HCT116 (cell line): Measurements from ENCODE around the gene MAPK14. TPM values are rescaled to one million over a fixed set of nuclear protein-coding genes. Genes with fewer than 3 reads are reported as not detected.

Experiments used
- ATAC-seq: fragments of 200-7000 bp; cut with Tn5 transposase; 2 replicates; pipeline ENCODE4 v1.9.1; 2020; ENCODE audit warnings: mild to moderate bottlenecking, moderate library complexity
- BruUV-seq: library from RNA; stranded (reverse); fragments of 400-500 nt; replicated peaks from 2 replicates; lab custom pipeline; 2021; lab: Mats Ljungman, UMichigan
- CTCF ChIA-PET: fragments of 300-600 bp; sonication (Branson Sonifier 250); formaldehyde crosslinking; loops from one replicate; lab custom pipeline; 2021; ENCODE audit warnings: antibody characterized with exemption; lab: Charles Lee
- POLR2A ChIA-PET: fragments of 300-600, 350-600 bp; sonication (Branson Sonifier 250); formaldehyde crosslinking; loops from one replicate; lab custom pipeline; 2021; ENCODE audit warnings: antibody characterized with exemption; lab: Charles Lee
- RAD21 ChIA-PET, 2 experiments: fragments of 300-600 bp; sonication (Branson Sonifier 250); formaldehyde crosslinking; loops; one replicate each; lab custom pipeline; 2023; ENCODE audit warnings: low total read pairs in 2 of 2; ENCODE audit not compliant: uncharacterized antibody in 2 of 2, unreplicated experiment in 2 of 2, low non-redundant PET in 1 of 2; lab: Charles Lee
- DNase-seq: peaks from one replicate; pipeline ENCODE4 v3.0.0-alpha.2; 2010; ENCODE audit warnings: low read depth, low spot score
- H2AFZ ChIP-seq: fragments of 200-600 bp; shearing (Covaris generic), sonication (generic); 2 replicates; pipeline ENCODE4 v1.6.1; 2017; ENCODE audit warnings: low read depth, mixed run types, mixed read lengths, antibody characterized with exemption, low read length; ENCODE audit not compliant: poor library complexity, severe bottlenecking
- H3K27ac ChIP-seq: 2 replicates; pipeline ENCODE4 v1.5.1; 2012; ENCODE audit warnings: low read depth, low read length
- H3K27me3 ChIP-seq: fragments of 200-600 bp; sonication (generic); 2 replicates; pipeline ENCODE4 v1.6.1; 2016; ENCODE audit warnings: mixed run types, low read length, mixed read lengths; ENCODE audit not compliant: insufficient read depth
- H3K36me3 ChIP-seq, 2 experiments: fragments of 200-500 bp in 1 of 2; fragments of 200-600 bp in 1 of 2; sonication (Bioruptor generic) in 1 of 2; sonication (generic) in 1 of 2; 2 replicates each; pipeline versions ENCODE4 v1.5.1 to v1.6.1; 2014 to 2016; ENCODE audit warnings: low read length in 2 of 2, inconsistent platforms in 1 of 2, mixed read lengths in 1 of 2, mixed run types in 1 of 2; ENCODE audit not compliant: insufficient read depth in 2 of 2, control insufficient read depth in 1 of 2
- H3K4me1 ChIP-seq, 2 experiments: fragments of 200-600 bp in 1 of 2; sonication (generic) in 1 of 2; 2 replicates each; pipeline versions ENCODE4 v1.5.1 to v1.6.1; 2012 to 2017; ENCODE audit warnings: low read length in 2 of 2, inconsistent platforms in 1 of 2, mild to moderate bottlenecking in 1 of 2, mixed read lengths in 1 of 2, mixed run types in 1 of 2, moderate library complexity in 1 of 2; ENCODE audit not compliant: insufficient read depth in 2 of 2, control insufficient read depth in 1 of 2
- H3K4me2 ChIP-seq: fragments of 200-600 bp; sonication (generic); 2 replicates; pipeline ENCODE4 v1.6.1; 2017; ENCODE audit warnings: mixed run types, low read length, mixed read lengths
- H3K4me3 ChIP-seq, 2 experiments: fragments of 200-600 bp in 1 of 2; sonication (generic) in 1 of 2; replicated peaks in 1 of 2; 2 replicates each; pipeline ENCODE4 v1.5.1; 2011 to 2016; ENCODE audit warnings: low read length in 2 of 2, control low read depth in 1 of 2, low read depth in 1 of 2, mild to moderate bottlenecking in 1 of 2, mixed read lengths in 1 of 2, mixed run types in 1 of 2
- H3K79me2 ChIP-seq: fragments of 200-600 bp; sonication (generic); 2 replicates; pipeline ENCODE4 v1.6.1; 2017; ENCODE audit warnings: mild to moderate bottlenecking, mixed run types, low read length, moderate library complexity, mixed read lengths; ENCODE audit not compliant: insufficient read depth
- H3K9ac ChIP-seq: fragments of 200-600 bp; sonication (generic); 2 replicates; pipeline ENCODE4 v1.6.1; 2016; ENCODE audit warnings: low read length, mixed read lengths
- H3K9me2 ChIP-seq: fragments of 200-600 bp; sonication (generic), shearing (Covaris generic); 2 replicates; pipeline ENCODE4 v1.6.1; 2017; ENCODE audit warnings: mixed run types, mild to moderate bottlenecking, moderate library complexity; ENCODE audit not compliant: insufficient read depth
- H3K9me3 ChIP-seq, 2 experiments: fragments of 200-500 bp in 1 of 2; fragments of 200-600 bp in 1 of 2; sonication (Bioruptor generic) in 1 of 2; sonication (generic) in 1 of 2; 2 replicates each; pipeline ENCODE4 v1.6.1; 2014 to 2017; ENCODE audit warnings: low read length in 2 of 2, mixed read lengths in 2 of 2, inconsistent platforms in 1 of 2, low read depth in 1 of 2, mild to moderate bottlenecking in 1 of 2, mixed run types in 1 of 2, moderate library complexity in 1 of 2; ENCODE audit not compliant: control insufficient read depth in 1 of 2, insufficient read depth in 1 of 2
- H4K20me1 ChIP-seq: fragments of 200-600 bp; sonication (generic), shearing (Covaris generic); 2 replicates; pipeline ENCODE4 v1.6.1; 2017; ENCODE audit warnings: mixed run types, mild to moderate bottlenecking, moderate library complexity; ENCODE audit not compliant: insufficient read depth
- CBX3 ChIP-seq: IDR thresholded peaks from 2 replicates; pipeline ENCODE4 v1.6.1; 2012; ENCODE audit warnings: low read depth
- EGR1 ChIP-seq: IDR thresholded peaks from 2 replicates; pipeline ENCODE4 v1.6.1; 2012; ENCODE audit warnings: low read depth
- EZH2phosphoT487 ChIP-seq: fragments of 200-600 bp; IDR thresholded peaks from 2 replicates; pipeline ENCODE4 v1.6.1; 2018; ENCODE audit warnings: antibody characterized with exemption, borderline replicate concordance
- YY1 ChIP-seq: IDR thresholded peaks from 2 replicates; pipeline ENCODE4 v1.6.1; 2011; ENCODE audit warnings: low read length, low read depth, moderate library complexity, mild to moderate bottlenecking; ENCODE audit not compliant: insufficient replicate concordance; ENCODE audit errors: extremely low read depth
- intact Hi-C: fragments of 100-400 bp; cut with micrococcal nuclease; formaldehyde crosslinking; loops from 2 replicates; pipeline ENCODE4 v1.10.0; 2022
- total RNA-seq: library from RNA; stranded (reverse); gene quantifications from one replicate; pipeline ENCODE4 v1.2.1, GENCODE V29; 2021; ENCODE audit not compliant: unreplicated experiment
- TF ChIP-seq, protein P1 (sequence below): IDR thresholded peaks from 2 replicates; pipeline ENCODE4 v1.6.1; 2012; ENCODE audit warnings: low read depth

The MAPK14 gene
- total RNA-seq, 1 experiment from 2014 or later: 34.2 TPM

DNA sequence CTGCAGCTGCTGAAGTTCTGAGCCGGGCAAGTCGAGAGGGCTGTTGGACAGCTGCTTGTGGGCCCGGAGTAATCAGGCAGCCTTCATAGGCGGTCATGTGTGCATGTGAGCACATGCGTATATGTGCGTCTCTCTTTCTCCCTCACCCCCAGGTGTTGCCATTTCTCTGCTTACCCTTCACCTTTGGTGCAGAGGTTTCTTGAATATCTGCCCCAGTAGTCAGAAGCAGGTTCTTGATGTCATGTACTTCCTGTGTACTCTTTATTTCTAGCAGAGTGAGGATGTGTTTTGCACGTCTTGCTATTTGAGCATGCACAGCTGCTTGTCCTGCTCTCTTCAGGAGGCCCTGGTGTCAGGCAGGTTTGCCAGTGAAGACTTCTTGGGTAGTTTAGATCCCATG lies 81.5 kb downstream of the MAPK14 start:
- intact Hi-C loops: no loop called here
- H3K9me2 ChIP-seq: no peaks in the 10 kb centered on the region
- no peaks in the 10 kb centered on the region for H3K79me2 ChIP-seq
- no peaks in the 10 kb centered on the region for H3K27me3 ChIP-seq
- no peak overlapping the region for H3K9ac ChIP-seq
- no peak for TF ChIP-seq CBX3
- ATAC-seq (no peak), DNase-seq (no peak)
- POLR2A ChIA-PET: no interaction called here
- RAD21 ChIA-PET: no interaction called here
- H3K4me2 ChIP-seq: no peak overlapping the region
- no TSS peak for BruUV-seq
- no peaks in the 10 kb centered on the region for H4K20me1 ChIP-seq
- no peak overlapping the region for H3K27ac ChIP-seq
- no peak overlapping the region for H3K4me3 ChIP-seq
- H2AFZ ChIP-seq: no peak overlapping the region
- H3K4me1 ChIP-seq: peaks cover 0 to 15% of the 10 kb centered on the region in 2 experiments; a peak in 2 of 4 replicates
- CTCF ChIA-PET: interaction anchor here (1.4 kb wide), 1 partner anchor 10 kb away, joined by 4 read pairs; no protein-coding TSS in a partner anchor
- H3K9me3 ChIP-seq: no peaks in the 10 kb centered on the region
- H3K36me3 ChIP-seq: peaks cover 0 to 2% of the 10 kb centered on the region in 2 experiments; a peak in 3 of 4 replicates

DNA sequence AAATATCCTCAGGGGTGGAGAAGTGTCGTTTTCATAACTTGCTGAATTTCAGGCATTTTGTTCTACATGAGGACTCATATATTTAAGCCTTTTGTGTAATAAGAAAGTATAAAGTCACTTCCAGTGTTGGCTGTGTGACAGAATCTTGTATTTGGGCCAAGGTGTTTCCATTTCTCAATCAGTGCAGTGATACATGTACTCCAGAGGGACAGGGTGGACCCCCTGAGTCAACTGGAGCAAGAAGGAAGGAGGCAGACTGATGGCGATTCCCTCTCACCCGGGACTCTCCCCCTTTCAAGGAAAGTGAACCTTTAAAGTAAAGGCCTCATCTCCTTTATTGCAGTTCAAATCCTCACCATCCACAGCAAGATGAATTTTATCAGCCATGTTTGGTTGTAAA lies 82.4 kb downstream of the MAPK14 start:
- Histone ChIP-seq H3K9me3 (no peaks in the 10 kb centered on the region), H4K20me1 (no peaks in the 10 kb centered on the region), H3K9me2 (no peaks in the 10 kb centered on the region), H3K79me2 (no peaks in the 10 kb centered on the region), H3K36me3 (peaks cover 0 to 2% of the 10 kb centered on the region in 2 experiments; a peak in 3 of 4 replicates), H3K27ac (no peak overlapping the region), H3K27me3 (no peaks in the 10 kb centered on the region), H2AFZ (no peak overlapping the region), H3K4me1 (peaks cover 0 to 15% of the 10 kb centered on the region in 2 experiments; a peak in 2 of 4 replicates), H3K4me2 (no peak overlapping the region), H3K9ac (no peak overlapping the region), H3K4me3 (no peak overlapping the region)
- no peak for TF ChIP-seq EGR1
- TF ChIP-seq YY1: no peak
- no peak for TF ChIP-seq CBX3
- TF ChIP-seq EZH2phosphoT487: no peak
- TF ChIP-seq, protein P1, sequence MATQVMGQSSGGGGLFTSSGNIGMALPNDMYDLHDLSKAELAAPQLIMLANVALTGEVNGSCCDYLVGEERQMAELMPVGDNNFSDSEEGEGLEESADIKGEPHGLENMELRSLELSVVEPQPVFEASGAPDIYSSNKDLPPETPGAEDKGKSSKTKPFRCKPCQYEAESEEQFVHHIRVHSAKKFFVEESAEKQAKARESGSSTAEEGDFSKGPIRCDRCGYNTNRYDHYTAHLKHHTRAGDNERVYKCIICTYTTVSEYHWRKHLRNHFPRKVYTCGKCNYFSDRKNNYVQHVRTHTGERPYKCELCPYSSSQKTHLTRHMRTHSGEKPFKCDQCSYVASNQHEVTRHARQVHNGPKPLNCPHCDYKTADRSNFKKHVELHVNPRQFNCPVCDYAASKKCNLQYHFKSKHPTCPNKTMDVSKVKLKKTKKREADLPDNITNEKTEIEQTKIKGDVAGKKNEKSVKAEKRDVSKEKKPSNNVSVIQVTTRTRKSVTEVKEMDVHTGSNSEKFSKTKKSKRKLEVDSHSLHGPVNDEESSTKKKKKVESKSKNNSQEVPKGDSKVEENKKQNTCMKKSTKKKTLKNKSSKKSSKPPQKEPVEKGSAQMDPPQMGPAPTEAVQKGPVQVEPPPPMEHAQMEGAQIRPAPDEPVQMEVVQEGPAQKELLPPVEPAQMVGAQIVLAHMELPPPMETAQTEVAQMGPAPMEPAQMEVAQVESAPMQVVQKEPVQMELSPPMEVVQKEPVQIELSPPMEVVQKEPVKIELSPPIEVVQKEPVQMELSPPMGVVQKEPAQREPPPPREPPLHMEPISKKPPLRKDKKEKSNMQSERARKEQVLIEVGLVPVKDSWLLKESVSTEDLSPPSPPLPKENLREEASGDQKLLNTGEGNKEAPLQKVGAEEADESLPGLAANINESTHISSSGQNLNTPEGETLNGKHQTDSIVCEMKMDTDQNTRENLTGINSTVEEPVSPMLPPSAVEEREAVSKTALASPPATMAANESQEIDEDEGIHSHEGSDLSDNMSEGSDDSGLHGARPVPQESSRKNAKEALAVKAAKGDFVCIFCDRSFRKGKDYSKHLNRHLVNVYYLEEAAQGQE: no peak
- BruUV-seq: no TSS peak
- CTCF ChIA-PET: no interaction called here
- RAD21 ChIA-PET: no interaction called here
- ATAC-seq (no peak), DNase-seq (no peak)
- POLR2A ChIA-PET: no interaction called here
- intact Hi-C loops: no loop called here
